ENCODE results near the gene ST3GAL5.
"Not testable (repeated sequence)": the region's sequence is repeated elsewhere in the genome, so short reads cannot be mapped to it uniquely, and the experiment has no call there.

ST3GAL5 gene

GRCh38 chr2:85861650-85862049 is 27.1 kb downstream of the ST3GAL5 start:
- DNase-seq, result no peak

GRCh38 chr2:85861180-85861579 is 27.6 kb downstream of the ST3GAL5 start:
- no peak for DNase-seq

- no peak for DNase-seq
Observed at GRCh38 chr2:85858841-85859240, 29.9 kb downstream of the ST3GAL5 start.

- DNase-seq, result no peak
Observed at GRCh38 chr2:85854897-85855296, 33.9 kb downstream of the ST3GAL5 start.

- no peak for DNase-seq
Observed at GRCh38 chr2:85854166-85854509, 34.7 kb downstream of the ST3GAL5 start.

DNA sequence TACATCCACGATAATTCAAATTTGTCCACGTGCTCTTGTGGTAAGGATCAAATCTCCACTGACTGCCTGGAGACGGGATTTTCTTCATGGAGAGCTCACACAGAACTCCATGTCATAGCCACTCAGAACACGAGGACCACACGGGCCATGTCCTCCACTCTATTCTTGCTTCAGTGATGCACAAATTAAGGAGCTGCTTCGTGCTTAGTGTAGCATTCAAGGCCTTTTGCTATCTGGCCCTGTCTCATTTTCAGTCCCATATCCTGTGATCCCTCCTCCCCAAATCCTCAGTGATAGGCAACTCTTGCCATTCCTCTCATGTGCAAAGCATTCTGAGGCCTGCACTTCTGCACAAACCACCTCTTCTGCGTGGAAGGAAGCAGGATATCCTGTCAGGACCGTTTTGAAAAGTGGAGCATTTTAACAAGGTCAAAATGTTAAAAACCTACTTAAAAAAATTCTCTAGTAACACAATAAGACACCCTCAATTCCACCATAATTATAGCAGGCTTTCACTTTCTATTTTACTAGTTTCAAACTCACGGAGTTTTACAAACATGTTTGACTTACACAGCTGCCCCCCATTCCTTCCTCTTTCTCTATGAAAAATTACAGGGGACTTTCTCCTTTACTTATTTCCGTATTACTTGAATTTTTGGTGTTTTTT is 35.2 kb downstream of the ST3GAL5 start:
- no peak for DNase-seq

DNA sequence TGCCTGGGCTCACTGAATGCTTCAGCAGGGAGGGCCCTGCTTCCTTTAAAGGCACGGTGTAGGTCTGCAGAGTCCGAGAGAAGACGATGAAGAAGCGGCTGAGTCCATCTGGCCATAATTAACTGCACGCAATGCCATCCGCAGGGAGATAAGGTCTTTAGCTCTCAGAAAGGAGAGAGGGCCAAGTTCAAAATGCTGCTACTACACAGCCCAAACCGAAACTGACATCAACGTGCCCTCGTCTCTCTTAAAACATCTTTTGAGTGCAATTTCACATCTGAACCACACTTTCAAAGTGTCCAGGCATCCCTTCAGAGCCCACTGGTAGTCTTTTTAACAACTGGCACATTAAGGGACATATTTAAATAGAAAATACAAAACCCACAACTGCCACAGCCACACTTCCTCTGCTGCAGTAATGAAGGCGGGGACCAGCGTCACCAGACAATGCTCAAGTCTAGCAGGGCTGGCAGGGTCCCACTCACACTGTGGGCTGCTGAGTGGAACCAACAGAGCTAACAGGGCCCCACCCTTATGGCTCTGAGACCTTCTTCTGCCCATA is 35.8 kb downstream of the ST3GAL5 start:
- peak; percentile 36 for DNase-seq

DNA sequence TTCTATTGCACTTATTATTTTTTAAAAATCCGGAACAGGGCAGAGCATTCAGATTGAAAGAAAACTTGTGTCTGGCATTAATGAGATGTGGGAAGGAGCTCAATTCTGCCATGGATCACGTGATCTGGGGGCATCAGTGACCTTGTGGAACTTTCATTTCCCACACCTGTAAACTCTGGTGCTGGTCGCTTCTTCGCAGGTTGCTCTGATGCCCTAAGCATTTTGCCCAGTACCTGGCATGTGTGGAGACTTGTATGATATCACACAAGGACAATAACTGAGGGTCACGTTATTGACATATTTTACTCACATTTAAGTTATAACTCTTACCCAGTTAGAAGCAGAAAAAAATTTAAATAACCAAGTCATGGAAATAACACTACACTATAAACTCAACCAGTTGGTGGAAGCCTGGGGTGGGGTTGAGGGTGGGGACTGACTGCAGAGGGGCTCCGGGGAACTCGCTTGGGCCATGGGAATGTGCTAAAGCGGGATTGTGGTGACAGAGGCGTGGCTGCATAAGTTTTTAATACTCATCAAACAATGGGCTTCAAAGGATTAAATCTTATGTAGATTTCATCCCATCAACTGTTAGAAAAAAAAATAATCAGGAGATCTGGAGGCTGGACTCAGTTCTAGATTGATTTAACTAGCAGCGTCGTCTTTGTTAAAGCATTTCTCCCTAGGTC is 36.5 kb downstream of the ST3GAL5 start:
- DNase-seq, result no peak

- no peak for DNase-seq
Observed at GRCh38 chr2:85851253-85852151, 37.3 kb downstream of the ST3GAL5 start.

DNA sequence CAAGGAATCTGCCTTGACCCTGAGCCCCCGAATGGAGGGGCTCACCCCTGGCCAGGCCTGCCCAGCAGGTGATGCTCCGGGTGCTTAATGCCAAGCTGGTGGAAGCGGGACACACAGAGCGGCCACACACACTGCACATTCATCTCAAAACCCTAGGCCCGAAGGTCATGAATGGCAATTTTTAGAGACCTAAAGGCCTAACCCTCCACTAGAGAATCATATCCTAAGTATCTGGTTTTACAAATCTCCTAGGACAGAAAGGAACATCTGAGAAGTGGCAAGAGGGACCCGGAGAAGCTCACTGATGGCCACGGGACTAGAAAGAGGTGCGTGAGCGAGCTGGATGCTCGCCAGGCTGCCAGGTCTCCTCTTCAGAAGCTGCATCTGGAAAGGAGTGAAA is 38.3 kb downstream of the ST3GAL5 start:
- DNase-seq, result no peak

DNA sequence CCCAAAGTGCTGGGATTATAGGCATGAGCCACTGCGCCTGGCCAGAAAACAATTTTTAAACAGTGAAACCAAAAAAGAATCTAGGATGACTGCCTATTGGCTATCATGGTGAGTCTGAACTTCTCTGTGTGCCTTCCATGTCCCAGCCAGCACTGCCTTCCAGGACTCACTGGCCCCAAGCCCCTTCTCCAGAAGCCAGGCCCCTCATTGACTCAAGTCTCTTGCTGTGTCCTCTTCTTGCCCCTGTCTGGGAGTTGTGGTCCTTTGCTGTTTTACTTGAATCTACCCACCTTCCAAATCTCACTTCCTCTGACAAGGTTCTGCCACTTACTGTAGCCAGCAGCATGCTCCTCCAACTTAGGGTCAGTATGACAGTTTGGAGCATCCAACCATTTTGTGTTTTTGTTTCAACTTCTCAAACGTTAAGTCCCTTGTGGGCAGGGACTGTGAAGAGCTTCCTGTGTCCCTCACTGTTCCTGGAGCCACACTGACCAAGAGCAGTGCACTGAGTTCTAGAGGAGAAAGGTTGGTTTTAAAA is 41.7 kb downstream of the ST3GAL5 start:
- DNase-seq, result no peak

- DNase-seq, result no peak
Observed at GRCh38 chr2:85846411-85846810, 42.4 kb downstream of the ST3GAL5 start.

GRCh38 chr2:85844486-85844885 is 44.3 kb downstream of the ST3GAL5 start:
- DNase-seq, result no peak

DNA sequence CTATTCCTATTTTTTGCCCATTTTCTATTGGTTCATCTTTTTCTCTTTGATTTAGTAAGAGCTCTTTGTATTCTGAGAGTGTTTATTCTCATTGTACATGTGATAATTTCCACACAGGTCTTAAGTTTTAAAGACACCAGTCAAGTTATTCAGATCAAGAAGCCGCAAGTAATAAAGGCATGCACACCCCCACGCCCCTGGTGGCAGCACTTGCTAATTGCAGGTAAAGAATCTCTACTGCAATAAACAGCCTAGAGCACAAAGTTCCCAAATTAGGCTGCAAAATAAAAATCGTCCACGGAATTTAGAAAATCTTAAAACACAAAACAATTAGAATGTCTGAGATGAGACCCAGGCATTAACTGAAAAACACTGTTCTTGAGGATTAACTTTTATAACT is 45.2 kb downstream of the ST3GAL5 start:
- DNase-seq, result no peak

DNA sequence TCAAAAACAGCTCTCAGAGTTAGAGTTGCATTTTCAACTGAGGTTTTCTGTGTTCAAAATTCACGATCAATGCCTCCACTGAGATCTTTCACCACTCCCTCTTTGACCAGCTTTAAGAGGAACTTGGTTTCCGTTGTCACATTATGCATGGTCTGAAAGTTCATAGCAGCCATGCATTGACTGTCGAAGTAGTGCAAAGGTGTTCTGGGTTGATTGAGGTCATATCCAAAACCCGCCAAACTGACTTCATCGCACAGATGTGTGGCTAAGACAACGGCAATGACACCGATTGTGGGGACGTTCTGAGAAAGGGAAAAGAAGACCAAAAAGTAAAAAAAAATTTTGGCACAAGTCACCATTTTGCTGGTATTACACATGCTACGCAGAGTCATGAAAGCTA is 48.7 kb downstream of the ST3GAL5 start:
- no peak for DNase-seq

DNA sequence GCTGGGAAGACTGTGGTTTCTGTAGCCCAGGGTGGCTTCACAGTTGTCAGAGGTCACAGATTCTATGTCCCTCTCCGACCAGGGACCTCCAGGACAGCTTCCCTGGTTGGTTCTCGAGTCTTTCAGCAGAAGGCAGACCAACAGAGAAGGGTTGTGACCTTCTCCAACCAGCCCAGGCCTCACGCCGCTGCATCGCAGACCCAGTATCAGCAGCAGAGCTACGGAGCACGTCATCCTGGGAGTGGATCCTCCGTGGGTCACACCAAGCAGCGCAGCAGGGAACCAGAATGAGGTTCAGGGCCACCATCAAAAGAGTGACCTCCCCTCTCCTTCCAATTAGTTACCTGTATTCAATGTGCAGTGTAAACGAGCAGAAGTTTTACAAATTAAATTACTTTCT is 49.3 kb downstream of the ST3GAL5 start:
- DNase-seq, result no peak

- no peak for DNase-seq
Observed at GRCh38 chr2:85838641-85839040, 50.1 kb downstream of the ST3GAL5 start.

DNA sequence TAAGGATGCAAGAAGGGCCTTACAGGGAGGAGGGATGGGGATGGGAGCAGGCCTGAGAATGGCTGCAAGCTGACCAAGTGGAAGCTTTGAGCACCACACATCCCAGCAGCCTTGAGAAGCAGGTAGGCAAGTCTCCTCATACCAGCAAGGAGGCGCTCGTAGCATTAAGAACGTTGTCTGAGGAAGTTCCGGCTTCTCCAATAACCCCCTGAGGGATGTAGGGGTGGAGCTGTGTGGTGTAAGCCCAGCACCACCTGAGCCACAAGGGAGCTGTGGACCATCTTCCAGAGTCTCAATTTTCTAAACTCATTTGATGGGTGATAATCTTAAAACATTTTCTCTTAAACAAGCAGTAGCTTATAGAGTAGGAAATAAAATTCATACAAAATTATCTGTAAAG is 50.6 kb downstream of the ST3GAL5 start:
- no peak for DNase-seq

DNA sequence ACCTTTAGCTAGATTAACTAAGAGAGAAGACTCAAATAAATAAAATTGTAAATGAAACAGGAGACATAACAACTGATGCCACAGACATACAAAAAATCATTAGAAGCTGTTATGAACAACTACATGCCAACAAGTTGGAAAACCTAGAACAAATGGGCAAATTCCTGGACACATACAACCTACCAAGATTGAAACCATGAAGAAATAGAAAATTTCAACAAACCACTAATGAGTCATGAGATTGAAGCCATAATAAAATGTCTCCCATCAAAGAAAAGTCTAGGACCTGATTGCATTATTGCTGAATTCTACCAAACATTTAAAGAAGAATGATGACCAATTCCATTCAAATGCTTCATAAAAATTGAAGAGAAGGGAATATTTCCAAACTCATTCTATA is 54.3 kb downstream of the ST3GAL5 start:
- no peak for DNase-seq

GRCh38 chr2:85831735-85832134 is 57.1 kb downstream of the ST3GAL5 start:
- DNase-seq, result no peak

DNA sequence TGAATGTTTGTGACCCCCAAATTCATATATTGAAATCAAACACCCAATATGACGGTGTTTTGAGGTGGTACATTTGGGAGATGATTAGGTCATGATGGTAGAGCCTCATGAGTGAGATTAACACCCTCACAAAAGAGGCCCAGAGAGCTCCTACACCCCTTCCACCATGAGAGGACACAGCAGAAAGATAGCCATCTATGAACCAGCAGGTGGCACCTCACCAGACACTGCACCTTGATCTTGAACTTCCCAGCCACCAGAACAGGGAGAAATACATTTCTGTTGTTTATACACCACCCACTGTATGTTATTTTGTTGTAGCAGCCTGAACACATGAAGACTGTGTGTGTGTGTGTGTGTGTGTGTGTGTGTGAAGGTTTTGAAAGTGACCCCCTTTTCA is 58.1 kb downstream of the ST3GAL5 start:
- no peak for DNase-seq

GRCh38 chr2:85829394-85829793 is 59.4 kb downstream of the ST3GAL5 start:
- DNase-seq, result not testable (repeated sequence)

DNA sequence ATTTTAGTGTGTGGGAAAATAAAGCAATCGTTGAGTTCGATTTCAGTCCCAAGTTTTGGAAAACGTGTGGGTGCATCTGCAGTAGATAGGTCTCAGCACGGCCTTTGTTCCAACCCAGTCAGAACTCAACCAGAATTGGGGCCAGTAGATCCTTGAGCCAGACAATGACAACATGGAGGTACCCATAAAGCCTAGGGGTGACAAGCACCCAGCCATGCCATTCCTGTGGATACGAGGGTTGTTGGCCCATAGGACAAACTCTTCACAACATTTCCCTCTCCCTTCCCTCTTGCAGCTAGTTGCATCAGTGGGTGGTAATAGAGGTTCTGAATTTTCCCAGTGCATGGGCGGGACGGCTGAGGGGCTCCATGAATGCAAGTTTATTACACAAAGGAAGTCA is 60.1 kb downstream of the ST3GAL5 start:
- no peak for DNase-seq

All from activated T-cell treated with anti-CD3 and anti-CD28 coated beads for 4 hours (primary cell).